HG03097 (cell line): ENCODE data around the gene XRCC6.
"Not testable (repeated sequence)": the region's sequence is repeated elsewhere in the genome, so short reads cannot be mapped to it uniquely, and the experiment has no call there.

Experiments
- ATAC-seq: cut with Tn5 transposase; IDR thresholded peaks from one replicate; pipeline ENCODE4 v1.9.1; 2021; ENCODE audit not compliant: unreplicated experiment, low FRiP score

The XRCC6 gene

GRCh38 chr22:41648432-41648831, 27.3 kb downstream of the XRCC6 start:
- no peak for ATAC-seq

GRCh38 chr22:41650229-41650628, 29.1 kb downstream of the XRCC6 start:
- no peak for ATAC-seq

- no peak for ATAC-seq
Observed at GRCh38 chr22:41650821-41651220, 29.7 kb downstream of the XRCC6 start.

GRCh38 chr22:41654322-41654721, 33.2 kb downstream of the XRCC6 start:
- no peak for ATAC-seq

- no peak for ATAC-seq
Observed at GRCh38 chr22:41656556-41656955, 35.5 kb downstream of the XRCC6 start.

- ATAC-seq: no peak
Observed at GRCh38 chr22:41657709-41658108, 36.6 kb downstream of the XRCC6 start.

- ATAC-seq: no peak
Observed at GRCh38 chr22:41658869-41659268, 37.8 kb downstream of the XRCC6 start.

- ATAC-seq: no peak
Observed at GRCh38 chr22:41659941-41660340, 38.8 kb downstream of the XRCC6 start.

- ATAC-seq: no peak
Observed at GRCh38 chr22:41660416-41660815, 39.3 kb downstream of the XRCC6 start.

- ATAC-seq: no peak
Observed at GRCh38 chr22:41661088-41661487, 40.0 kb downstream of the XRCC6 start.

- ATAC-seq: no peak
Observed at GRCh38 chr22:41661713-41662112, 40.6 kb downstream of the XRCC6 start.

- ATAC-seq: not testable (repeated sequence)
Observed at GRCh38 chr22:41663594-41663993, 42.5 kb downstream of the XRCC6 start.

GRCh38 chr22:41664490-41664889, 43.4 kb downstream of the XRCC6 start:
- ATAC-seq: no peak

- ATAC-seq: no peak
Observed at GRCh38 chr22:41664951-41665350, 43.9 kb downstream of the XRCC6 start.

- ATAC-seq: no peak
Observed at GRCh38 chr22:41668971-41669911, 48.1 kb downstream of the XRCC6 start.

GRCh38 chr22:41672096-41672495, 51.0 kb downstream of the XRCC6 start:
- not testable (repeated sequence) for ATAC-seq

- ATAC-seq: no peak
Observed at GRCh38 chr22:41672780-41673509, 51.9 kb downstream of the XRCC6 start.

GRCh38 chr22:41674846-41675340, 53.8 kb downstream of the XRCC6 start:
- ATAC-seq: no peak

- ATAC-seq: no peak
Observed at GRCh38 chr22:41676134-41676533, 55.0 kb downstream of the XRCC6 start.

GRCh38 chr22:41681616-41682015, 60.5 kb downstream of the XRCC6 start:
- no peak for ATAC-seq

GRCh38 chr22:41682033-41682807, 61.1 kb downstream of the XRCC6 start:
- no peak for ATAC-seq
